ENCODE measurements around the gene PUS1.
"Not testable (repeated sequence)": the region's sequence is repeated elsewhere in the genome, so short reads cannot be mapped to it uniquely, and the experiment has no call there.

The PUS1 gene

GRCh38 chr12:131928711-131929580 is at the start of gene PUS1:
Gene PUS1 (plus strand): TSS chr12:131929276. CDS start chr12:131929723, 447 bp downstream.
- DNase-seq, result peak; percentile 91

GRCh38 chr12:131882804-131883520 is 46.1 kb upstream of the PUS1 start:
- DNase-seq, result no peak

GRCh38 chr12:131883521-131883900 is 45.6 kb upstream of the PUS1 start:
- DNase-seq, result no peak

- not testable (repeated sequence) for DNase-seq
These were observed 44.0 kb upstream of the PUS1 start for GRCh38 chr12:131885076-131885475.

GRCh38 chr12:131885543-131886057 is 43.5 kb upstream of the PUS1 start:
- DNase-seq, result no peak

GRCh38 chr12:131891722-131892121 is 37.4 kb upstream of the PUS1 start:
- not testable (repeated sequence) for DNase-seq

GRCh38 chr12:131892711-131893604 is 36.1 kb upstream of the PUS1 start:
- DNase-seq, result no peak

GRCh38 chr12:131893605-131894312 is 35.3 kb upstream of the PUS1 start:
- DNase-seq, result no peak

GRCh38 chr12:131894313-131894860 is 34.7 kb upstream of the PUS1 start, which contains the start of gene ULK1:
Gene ULK1 (plus strand): TSS chr12:131894622. CDS start chr12:131895002, 380 bp downstream.
- peak; percentile 96 for DNase-seq

- DNase-seq, result no peak
These were observed 34.0 kb upstream of the PUS1 start for GRCh38 chr12:131894981-131895639.

GRCh38 chr12:131895640-131896079 is 33.4 kb upstream of the PUS1 start:
- no peak for DNase-seq

GRCh38 chr12:131896080-131896810 is 32.8 kb upstream of the PUS1 start:
- no peak for DNase-seq

- no peak for DNase-seq
These were observed 32.2 kb upstream of the PUS1 start for GRCh38 chr12:131896811-131897270.

GRCh38 chr12:131897276-131897675 is 31.8 kb upstream of the PUS1 start:
- DNase-seq, result no peak

GRCh38 chr12:131897875-131898274 is 31.2 kb upstream of the PUS1 start:
- no peak for DNase-seq

- no peak for DNase-seq
These were observed 28.7 kb upstream of the PUS1 start for GRCh38 chr12:131900397-131900796.

- no peak for DNase-seq
These were observed 27.4 kb upstream of the PUS1 start for GRCh38 chr12:131901431-131902331.

GRCh38 chr12:131902332-131903241 is 26.5 kb upstream of the PUS1 start:
- no peak for DNase-seq

All from NCI-H2171 (cell line).